Tibial artery (tissue), 4 donors: ENCODE measurements around the gene NDST3.

Experiments
- DNase-seq, 2 donors: peaks; one replicate each; pipeline ENCODE4 v3.0.0-alpha.2; 2019
- H3K27ac ChIP-seq, 2 donors: fragments of 200-600 bp; sonication (generic) in 1 of 2; 1 replicate in 1 of 2; 2 replicates in 1 of 2; pipeline ENCODE4 v1.5.1; 2018 to 2019; ENCODE audit warnings: mild to moderate bottlenecking in 1 of 2
- H3K27me3 ChIP-seq, 2 donors: fragments of 200-600 bp; sonication (generic) in 1 of 2; one replicate each; pipeline versions ENCODE4 v1.5.1 to v1.6.0; 2016 to 2019
- H3K36me3 ChIP-seq, 3 donors: fragments of 200-600 bp; sonication (generic) in 2 of 3; one replicate each; pipeline ENCODE4 v1.5.1; 2016 to 2019; ENCODE audit warnings: mild to moderate bottlenecking in 2 of 3
- H3K4me1 ChIP-seq, 4 donors: fragments of 200-600 bp; sonication (generic) in 2 of 4; 1 replicate in 3 of 4; 2 replicates in 1 of 4; pipeline ENCODE4 v1.5.1; 2016 to 2019
- H3K4me3 ChIP-seq, 2 donors: fragments of 200-600 bp; sonication (generic) in 1 of 2; 1 replicate in 1 of 2; 2 replicates in 1 of 2; pipeline ENCODE4 v1.5.1; 2018 to 2019; ENCODE audit warnings: mild to moderate bottlenecking in 2 of 2
- H3K9me3 ChIP-seq, 3 donors: fragments of 200-600 bp; sonication (generic) in 1 of 3; one replicate each; pipeline ENCODE4 v1.5.1; 2016 to 2019
- CTCF ChIP-seq, 2 experiments: fragments of 200-600 bp in 1 of 2; fragments of 450-650 bp in 1 of 2; IDR thresholded peaks; one replicate each; pipeline ENCODE4 v1.5.1; 2017 to 2019; ENCODE audit warnings: antibody characterized with exemption in 2 of 2, mild to moderate bottlenecking in 1 of 2, moderate library complexity in 1 of 2
- intact Hi-C: fragments of 100-400 bp; cut with DNase I; formaldehyde crosslinking; loops from one replicate; pipeline ENCODE4 v1.15.0; 2023; ENCODE audit warnings: low total_unique reads

NDST3 gene

GRCh38 chr4:118193421-118193820, 159.1 kb downstream of the NDST3 start:
- no peaks in the 10 kb centered on the region for H3K9me3 ChIP-seq
- H3K4me1 ChIP-seq, result no peaks in the 10 kb centered on the region
- no peaks in the 10 kb centered on the region for H3K36me3 ChIP-seq
- no peak overlapping the region for H3K4me3 ChIP-seq
- H3K27me3 ChIP-seq, result no peaks in the 10 kb centered on the region
- no peak overlapping the region for H3K27ac ChIP-seq
- no peak for DNase-seq
- no peak for TF ChIP-seq CTCF (IDR thresholded peaks at IDR 0.05)
- intact Hi-C loops, result no loop called here

- H3K36me3 ChIP-seq, result no peaks in the 10 kb centered on the region
- no peak for DNase-seq
- intact Hi-C loops, result no loop called here
- H3K4me3 ChIP-seq, result no peak overlapping the region
- H3K27me3 ChIP-seq, result no peaks in the 10 kb centered on the region
- peaks cover 0 to 13% (median 0%) of the 10 kb centered on the region in 3 donors for H3K9me3 ChIP-seq
- H3K27ac ChIP-seq, result no peak overlapping the region
- TF ChIP-seq CTCF (IDR thresholded peaks at IDR 0.05), result no peak
- no peaks in the 10 kb centered on the region for H3K4me1 ChIP-seq
Measured at GRCh38 chr4:118206627-118207026, 172.3 kb downstream of the NDST3 start.

GRCh38 chr4:118213101-118213500, 178.8 kb downstream of the NDST3 start:
- H3K27ac ChIP-seq, result no peak overlapping the region
- no peaks in the 10 kb centered on the region for H3K36me3 ChIP-seq
- no peak for TF ChIP-seq CTCF (IDR thresholded peaks at IDR 0.05)
- H3K27me3 ChIP-seq, result no peaks in the 10 kb centered on the region
- no peak for DNase-seq
- no peaks in the 10 kb centered on the region for H3K9me3 ChIP-seq
- intact Hi-C loops, result no loop called here
- no peak overlapping the region for H3K4me3 ChIP-seq
- no peaks in the 10 kb centered on the region for H3K4me1 ChIP-seq

- intact Hi-C loops, result no loop called here
- H3K27me3 ChIP-seq, result no peaks in the 10 kb centered on the region
- H3K4me3 ChIP-seq, result no peak overlapping the region
- no peaks in the 10 kb centered on the region for H3K4me1 ChIP-seq
- TF ChIP-seq CTCF (IDR thresholded peaks at IDR 0.05), result no peak
- DNase-seq, result no peak
- no peak overlapping the region for H3K27ac ChIP-seq
- no peaks in the 10 kb centered on the region for H3K9me3 ChIP-seq
- no peaks in the 10 kb centered on the region for H3K36me3 ChIP-seq
Measured at GRCh38 chr4:118215826-118216225, 181.5 kb downstream of the NDST3 start.

- intact Hi-C loops, result no loop called here
- no peak for DNase-seq
Measured at GRCh38 chr4:118221227-118221800, 187.0 kb downstream of the NDST3 start.

More at GRCh38 chr4:118221227-118221800, 187.0 kb downstream of the NDST3 start:
- Histone ChIP-seq H3K27me3 (no peaks in the 10 kb centered on the region), H3K27ac (no peak overlapping the region), H3K9me3 (no peaks in the 10 kb centered on the region), H3K4me1 (no peaks in the 10 kb centered on the region), H3K36me3 (no peaks in the 10 kb centered on the region), H3K4me3 (no peak overlapping the region)
- no peak for TF ChIP-seq CTCF (IDR thresholded peaks at IDR 0.05)
